Measurements from ENCODE around the gene CNTF.

CNTF gene

GRCh38 chr11:58617976-58618557 lies 4.4 kb upstream of the CNTF start:
- Histone ChIP-seq H3K4me1 (ENCODE audit: insufficient read depth, low read length) (no peaks in the 10 kb centered on the region), H3K27me3 (ENCODE audit: insufficient read depth, low read length) (no peaks in the 10 kb centered on the region), H2AFZ (ENCODE audit: low read depth, low read length) (no peak overlapping the region), H3K9me3 (ENCODE audit: low read length) (no peaks in the 10 kb centered on the region), H3K36me3 (ENCODE audit: insufficient read depth, low read length) (peaks cover 93% of the 10 kb centered on the region), H3K4me3 (ENCODE audit: low read length) (no peak overlapping the region)

DNA sequence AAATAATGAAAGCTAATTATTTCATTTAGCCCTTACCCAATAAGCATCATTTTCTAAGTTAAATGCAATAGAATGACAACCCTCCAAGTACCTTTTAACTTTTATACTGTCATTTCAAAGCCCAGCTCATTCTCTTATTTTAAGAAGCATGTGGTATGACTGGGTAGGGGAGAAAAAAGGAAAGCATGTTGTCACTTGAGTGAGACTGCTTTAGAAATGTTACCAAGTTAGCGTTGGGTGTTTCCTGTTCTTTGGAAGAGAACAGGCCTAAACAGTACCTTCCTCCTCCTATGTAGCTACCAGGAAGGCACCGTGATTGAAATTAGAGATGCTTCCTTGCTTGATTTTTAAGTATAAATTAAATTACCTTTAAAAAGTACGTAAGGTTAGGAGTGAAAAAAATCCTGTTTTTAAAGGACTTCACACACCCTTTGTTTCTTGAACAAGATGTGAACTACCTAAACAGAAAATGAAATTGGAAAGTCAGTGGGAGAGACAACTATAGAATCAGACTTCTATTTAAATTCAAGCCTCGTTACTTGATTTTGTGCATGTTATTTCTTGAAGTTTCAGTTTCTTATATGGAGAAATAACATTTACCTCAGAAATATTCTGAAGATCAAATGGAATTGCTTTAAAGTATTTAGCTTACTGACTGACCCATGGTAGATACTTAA lies 741 bp upstream of the CNTF start:
- no peaks in the 10 kb centered on the region for H3K4me1 ChIP-seq (ENCODE audit: insufficient read depth, low read length)
- no peak overlapping the region for H2AFZ ChIP-seq (ENCODE audit: low read depth, low read length)
- H3K36me3 ChIP-seq (ENCODE audit: insufficient read depth, low read length) = peaks cover 86% of the 10 kb centered on the region

DNA sequence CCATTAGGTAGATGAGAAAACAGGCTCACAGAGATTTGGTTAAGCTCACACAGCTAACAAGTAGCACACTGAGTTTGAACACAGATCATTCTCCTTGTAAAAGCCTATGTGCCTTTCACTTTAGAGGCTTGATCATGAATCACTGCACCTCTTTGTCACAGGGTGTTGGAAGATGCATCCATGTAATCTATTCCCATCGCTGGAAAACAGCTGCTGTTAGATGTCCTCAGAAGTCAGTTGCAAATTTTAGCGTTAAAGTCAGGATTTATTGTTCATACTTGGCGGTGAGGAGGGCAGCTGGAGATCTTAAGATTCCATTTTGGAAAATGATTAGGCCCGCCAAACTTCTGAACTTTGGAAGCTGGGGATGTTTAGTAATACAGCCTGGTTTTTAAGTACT lies 2.6 kb downstream of the CNTF start:
- H3K4me1 ChIP-seq (ENCODE audit: insufficient read depth, low read length) = no peaks in the 10 kb centered on the region
- no peak overlapping the region for H3K4me3 ChIP-seq (ENCODE audit: low read length)
- no peaks in the 10 kb centered on the region for H3K27me3 ChIP-seq (ENCODE audit: insufficient read depth, low read length)
- no peak overlapping the region for H2AFZ ChIP-seq (ENCODE audit: low read depth, low read length)
- H3K36me3 ChIP-seq (ENCODE audit: insufficient read depth, low read length) = peaks cover 58% of the 10 kb centered on the region
- H3K9me3 ChIP-seq (ENCODE audit: low read length) = no peaks in the 10 kb centered on the region

More for the DNA sequence above, 741 bp upstream of the CNTF start:
- H3K9me3 ChIP-seq (ENCODE audit: low read length) = no peaks in the 10 kb centered on the region
- no peak overlapping the region for H3K4me3 ChIP-seq (ENCODE audit: low read length)
- H3K27me3 ChIP-seq (ENCODE audit: insufficient read depth, low read length) = no peaks in the 10 kb centered on the region

- Histone ChIP-seq H3K4me1 (ENCODE audit: insufficient read depth, low read length) (no peaks in the 10 kb centered on the region), H3K9me3 (ENCODE audit: low read length) (no peaks in the 10 kb centered on the region), H3K27me3 (ENCODE audit: insufficient read depth, low read length) (no peaks in the 10 kb centered on the region), H2AFZ (ENCODE audit: low read depth, low read length) (no peak overlapping the region), H3K36me3 (ENCODE audit: insufficient read depth, low read length) (peaks cover 52% of the 10 kb centered on the region), H3K4me3 (ENCODE audit: low read length) (no peak overlapping the region)
Observed at GRCh38 chr11:58625826-58626460, 3.5 kb downstream of the CNTF start.

GRCh38 chr11:58626934-58627483 lies 4.5 kb downstream of the CNTF start:
- no peak overlapping the region for H2AFZ ChIP-seq (ENCODE audit: low read depth, low read length)
- H3K9me3 ChIP-seq (ENCODE audit: low read length) = no peaks in the 10 kb centered on the region
- no peak overlapping the region for H3K4me3 ChIP-seq (ENCODE audit: low read length)
- H3K36me3 ChIP-seq (ENCODE audit: insufficient read depth, low read length) = peaks cover 43% of the 10 kb centered on the region
- H3K4me1 ChIP-seq (ENCODE audit: insufficient read depth, low read length) = no peaks in the 10 kb centered on the region
- H3K27me3 ChIP-seq (ENCODE audit: insufficient read depth, low read length) = no peaks in the 10 kb centered on the region

GRCh38 chr11:58628446-58628845 lies 6.0 kb downstream of the CNTF start:
- Histone ChIP-seq H3K4me3 (ENCODE audit: low read length) (no peak overlapping the region), H3K36me3 (ENCODE audit: insufficient read depth, low read length) (peaks cover 29% of the 10 kb centered on the region), H3K4me1 (ENCODE audit: insufficient read depth, low read length) (no peaks in the 10 kb centered on the region)

GRCh38 chr11:58629857-58630256 lies 7.4 kb downstream of the CNTF start:
- Histone ChIP-seq H3K36me3 (ENCODE audit: insufficient read depth, low read length) (peaks cover 16% of the 10 kb centered on the region), H3K4me3 (ENCODE audit: low read length) (no peak overlapping the region), H3K4me1 (ENCODE audit: insufficient read depth, low read length) (no peaks in the 10 kb centered on the region)

More at GRCh38 chr11:58628446-58628845, 6.0 kb downstream of the CNTF start:
- H3K9me3 ChIP-seq (ENCODE audit: low read length) = no peaks in the 10 kb centered on the region
- H2AFZ ChIP-seq (ENCODE audit: low read depth, low read length) = no peak overlapping the region
- no peaks in the 10 kb centered on the region for H3K27me3 ChIP-seq (ENCODE audit: insufficient read depth, low read length)

GRCh38 chr11:58631378-58631777 lies 8.9 kb downstream of the CNTF start:
- no peaks in the 10 kb centered on the region for H3K4me1 ChIP-seq (ENCODE audit: insufficient read depth, low read length)
- H3K27me3 ChIP-seq (ENCODE audit: insufficient read depth, low read length) = no peaks in the 10 kb centered on the region
- peaks cover 6% of the 10 kb centered on the region for H3K36me3 ChIP-seq (ENCODE audit: insufficient read depth, low read length)
- no peak overlapping the region for H3K4me3 ChIP-seq (ENCODE audit: low read length)
- H2AFZ ChIP-seq (ENCODE audit: low read depth, low read length) = no peak overlapping the region
- no peaks in the 10 kb centered on the region for H3K9me3 ChIP-seq (ENCODE audit: low read length)

More at GRCh38 chr11:58629857-58630256, 7.4 kb downstream of the CNTF start:
- no peaks in the 10 kb centered on the region for H3K27me3 ChIP-seq (ENCODE audit: insufficient read depth, low read length)
- H3K9me3 ChIP-seq (ENCODE audit: low read length) = no peaks in the 10 kb centered on the region
- H2AFZ ChIP-seq (ENCODE audit: low read depth, low read length) = no peak overlapping the region

GRCh38 chr11:58632510-58632909 lies 10.0 kb downstream of the CNTF start:
- no peak overlapping the region for H3K4me3 ChIP-seq (ENCODE audit: low read length)
- no peaks in the 10 kb centered on the region for H3K9me3 ChIP-seq (ENCODE audit: low read length)
- peaks cover 2% of the 10 kb centered on the region for H3K36me3 ChIP-seq (ENCODE audit: insufficient read depth, low read length)
- no peaks in the 10 kb centered on the region for H3K4me1 ChIP-seq (ENCODE audit: insufficient read depth, low read length)
- no peaks in the 10 kb centered on the region for H3K27me3 ChIP-seq (ENCODE audit: insufficient read depth, low read length)
- H2AFZ ChIP-seq (ENCODE audit: low read depth, low read length) = no peak overlapping the region

- H3K9me3 ChIP-seq (ENCODE audit: low read length) = no peaks in the 10 kb centered on the region
- no peaks in the 10 kb centered on the region for H3K4me1 ChIP-seq (ENCODE audit: insufficient read depth, low read length)
- H2AFZ ChIP-seq (ENCODE audit: low read depth, low read length) = no peak overlapping the region
Observed at GRCh38 chr11:58636587-58636986, 14.1 kb downstream of the CNTF start.

DNA sequence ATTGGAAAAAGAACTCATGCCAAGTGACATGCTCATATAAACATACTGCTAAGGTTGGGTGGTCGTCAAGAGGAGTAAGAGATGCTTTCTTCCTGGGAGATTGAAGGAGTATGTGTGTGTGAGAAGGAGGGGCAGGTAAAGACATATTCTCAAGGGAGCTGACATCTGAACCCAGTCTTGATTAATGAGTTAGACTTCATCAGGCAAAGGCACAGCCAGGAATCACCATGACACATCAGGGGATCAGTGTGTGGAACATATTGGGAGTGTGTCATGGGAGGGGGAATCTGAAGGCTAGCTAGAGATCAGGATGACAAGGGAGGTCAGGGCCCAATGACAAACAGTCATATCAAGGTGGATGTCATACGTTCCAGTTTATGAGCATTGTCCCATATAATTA lies 14.9 kb downstream of the CNTF start:
- H3K9me3 ChIP-seq (ENCODE audit: low read length) = no peaks in the 10 kb centered on the region
- no peaks in the 10 kb centered on the region for H3K36me3 ChIP-seq (ENCODE audit: insufficient read depth, low read length)
- no peak overlapping the region for H3K4me3 ChIP-seq (ENCODE audit: low read length)
- no peaks in the 10 kb centered on the region for H3K4me1 ChIP-seq (ENCODE audit: insufficient read depth, low read length)
- H3K27me3 ChIP-seq (ENCODE audit: insufficient read depth, low read length) = no peaks in the 10 kb centered on the region
- no peak overlapping the region for H2AFZ ChIP-seq (ENCODE audit: low read depth, low read length)

More at GRCh38 chr11:58636587-58636986, 14.1 kb downstream of the CNTF start:
- Histone ChIP-seq H3K4me3 (ENCODE audit: low read length) (no peak overlapping the region), H3K27me3 (ENCODE audit: insufficient read depth, low read length) (no peaks in the 10 kb centered on the region), H3K36me3 (ENCODE audit: insufficient read depth, low read length) (no peaks in the 10 kb centered on the region)

DNA sequence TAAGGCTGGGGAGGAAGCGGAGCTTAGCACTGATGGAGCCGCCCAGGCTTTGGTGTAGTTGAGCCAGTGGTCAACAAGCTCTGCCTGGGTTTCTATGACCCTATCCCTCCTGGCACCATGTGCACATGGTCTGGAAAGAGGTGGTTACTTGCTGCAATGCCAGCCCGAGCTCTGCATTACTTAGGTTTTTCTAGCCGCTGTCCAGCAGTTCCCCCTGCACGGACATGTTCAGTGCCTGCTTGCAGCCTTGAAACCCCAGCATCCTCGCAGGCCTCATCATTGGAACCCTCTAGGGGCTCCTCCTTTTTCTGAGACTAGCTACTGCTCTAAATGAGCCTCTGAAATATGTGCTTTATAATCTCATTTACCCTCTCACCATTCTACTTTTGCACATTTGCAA lies 16.6 kb downstream of the CNTF start:
- no peaks in the 10 kb centered on the region for H3K36me3 ChIP-seq (ENCODE audit: insufficient read depth, low read length)

DNA sequence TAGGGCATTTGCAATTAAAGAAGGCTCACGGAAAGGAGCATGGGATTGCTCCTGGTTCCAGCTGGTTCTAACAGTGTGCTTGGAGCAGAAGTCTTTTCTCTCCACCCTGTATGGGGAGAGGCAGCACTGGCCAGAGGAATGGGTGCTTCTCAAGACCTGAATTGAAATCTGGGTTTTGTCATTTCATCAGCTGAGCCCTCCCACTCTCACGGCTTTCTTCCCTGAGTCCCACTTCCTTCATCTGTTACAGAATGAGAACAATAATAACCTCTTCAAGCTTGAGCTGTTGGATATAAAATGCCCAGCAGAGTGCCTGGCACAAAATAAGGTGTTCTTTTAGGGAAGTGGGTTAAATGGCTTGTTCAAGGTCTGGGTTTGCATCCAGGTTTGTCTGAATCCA lies 17.2 kb downstream of the CNTF start:
- no peaks in the 10 kb centered on the region for H3K9me3 ChIP-seq (ENCODE audit: low read length)
- no peaks in the 10 kb centered on the region for H3K27me3 ChIP-seq (ENCODE audit: insufficient read depth, low read length)
- H3K4me3 ChIP-seq (ENCODE audit: low read length) = no peak overlapping the region
- H3K36me3 ChIP-seq (ENCODE audit: insufficient read depth, low read length) = no peaks in the 10 kb centered on the region
- no peaks in the 10 kb centered on the region for H3K4me1 ChIP-seq (ENCODE audit: insufficient read depth, low read length)
- no peak overlapping the region for H2AFZ ChIP-seq (ENCODE audit: low read depth, low read length)

More for the DNA sequence above, 16.6 kb downstream of the CNTF start:
- Histone ChIP-seq H2AFZ (ENCODE audit: low read depth, low read length) (no peak overlapping the region), H3K4me1 (ENCODE audit: insufficient read depth, low read length) (no peaks in the 10 kb centered on the region), H3K27me3 (ENCODE audit: insufficient read depth, low read length) (no peaks in the 10 kb centered on the region), H3K4me3 (ENCODE audit: low read length) (no peak overlapping the region), H3K9me3 (ENCODE audit: low read length) (no peaks in the 10 kb centered on the region)
